NT2/D1 (cell line): Measurements from ENCODE around the gene DPYSL5.

ENCODE experiments used
- SUZ12 ChIP-seq: IDR thresholded peaks from 2 replicates; pipeline ENCODE4 v1.6.1; 2011; ENCODE audit not compliant: insufficient read length, insufficient read depth; ENCODE audit errors: extremely low read depth
- YY1 ChIP-seq: IDR thresholded peaks from 2 replicates; pipeline ENCODE4 v1.6.1; 2011; ENCODE audit not compliant: insufficient read length, insufficient read depth
- ZNF274 ChIP-seq: IDR thresholded peaks from 2 replicates; pipeline ENCODE4 v1.6.1; 2011; ENCODE audit warnings: mild to moderate bottlenecking, low read depth, low read length

- TF ChIP-seq ZNF274 (no peak), YY1 (no peak), SUZ12 (no peak)
These were observed 109.1 kb downstream of the DPYSL5 start for GRCh38 chr2:26957041-26957440.
